MV-4-11 (cell line): Measurements from ENCODE around the gene AHNAK.
A peak's percentile ranks its signal among the peaks of the same experiment; 100 is the strongest.
"Not testable (repeated sequence)": the region's sequence is repeated elsewhere in the genome, so short reads cannot be mapped to it uniquely, and the experiment has no call there.

ENCODE experiments used
- DNase-seq: peaks from one replicate; lab custom pipeline; 2025; lab: John Stamatoyannopoulos, UW

AHNAK gene

DNA sequence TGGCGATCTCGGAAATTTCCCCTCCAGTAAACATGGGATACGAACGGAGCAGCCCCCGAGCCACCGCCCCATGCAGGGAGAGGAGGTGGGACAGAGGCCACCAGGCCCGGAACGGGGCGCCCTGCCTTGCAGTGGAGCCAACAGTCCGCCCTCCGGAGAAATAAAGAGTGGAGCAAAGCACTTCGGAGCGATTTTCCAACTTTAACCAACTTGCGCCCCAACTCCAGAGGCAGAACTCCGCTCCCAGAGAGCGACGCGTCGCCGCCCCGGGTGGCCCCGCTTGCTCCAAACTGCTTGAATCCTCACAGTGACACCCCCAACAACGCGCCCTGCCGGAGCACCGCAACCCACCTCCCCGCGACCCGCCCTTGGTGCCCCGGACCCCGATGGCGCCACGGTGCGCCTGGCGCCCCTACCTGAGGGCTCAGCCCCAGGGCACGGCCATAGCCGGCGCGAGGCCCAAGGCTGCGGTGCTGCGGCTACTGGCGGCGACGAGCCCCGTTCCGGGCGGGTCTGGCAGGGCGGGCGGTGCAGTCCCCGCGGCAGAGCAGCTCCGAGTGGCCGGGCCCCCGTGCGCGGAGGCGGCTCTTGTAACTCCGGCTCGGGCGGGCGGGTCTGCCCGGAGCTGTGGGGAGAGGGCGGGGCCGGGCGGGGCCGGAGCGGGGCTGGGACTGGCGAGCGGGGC lies at the start of gene AHNAK:
Gene AHNAK (minus strand): TSS at position 563 of the 685 bp plus-strand sequence. CDS start 10,708 bp downstream, outside the sequence.
- DNase-seq = peak; percentile 46

GRCh38 chr11:62595124-62595523 lies 48.5 kb upstream of the AHNAK start:
- no peak for DNase-seq

GRCh38 chr11:62593434-62594044 lies 46.9 kb upstream of the AHNAK start:
- DNase-seq = peak; percentile 85

DNA sequence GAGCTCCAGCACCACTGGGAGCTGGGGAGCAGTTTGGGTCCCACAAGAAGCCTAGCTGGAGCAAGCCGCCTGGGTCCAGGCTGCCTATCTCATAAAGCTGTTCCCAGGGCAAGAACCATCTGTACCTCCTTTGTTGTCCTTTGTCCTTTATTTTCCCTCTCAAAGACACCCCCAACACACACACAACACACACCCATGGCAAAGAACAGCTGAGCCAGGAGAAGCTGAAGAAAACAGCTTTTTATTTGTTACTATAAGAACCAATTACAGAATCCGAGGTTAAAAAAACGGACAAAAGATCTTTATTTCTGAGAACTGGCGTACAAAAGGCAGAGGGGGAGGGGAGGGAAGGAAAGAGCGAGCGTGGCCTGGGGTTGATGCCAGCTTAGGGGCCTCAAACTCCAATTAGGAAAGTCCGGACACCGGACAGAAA lies 46.4 kb upstream of the AHNAK start:
- no peak for DNase-seq

- no peak for DNase-seq
These were observed 45.7 kb upstream of the AHNAK start for GRCh38 chr11:62592146-62592815.

GRCh38 chr11:62591448-62592145 lies 45.0 kb upstream of the AHNAK start, which contains the start of gene TUT1:
Gene TUT1 (minus strand): TSS chr11:62591523. CDS start chr11:62591485, 38 bp downstream.
- DNase-seq = peak; percentile 100

- DNase-seq = peak; percentile 13
These were observed 42.5 kb upstream of the AHNAK start for GRCh38 chr11:62588966-62589637.

DNA sequence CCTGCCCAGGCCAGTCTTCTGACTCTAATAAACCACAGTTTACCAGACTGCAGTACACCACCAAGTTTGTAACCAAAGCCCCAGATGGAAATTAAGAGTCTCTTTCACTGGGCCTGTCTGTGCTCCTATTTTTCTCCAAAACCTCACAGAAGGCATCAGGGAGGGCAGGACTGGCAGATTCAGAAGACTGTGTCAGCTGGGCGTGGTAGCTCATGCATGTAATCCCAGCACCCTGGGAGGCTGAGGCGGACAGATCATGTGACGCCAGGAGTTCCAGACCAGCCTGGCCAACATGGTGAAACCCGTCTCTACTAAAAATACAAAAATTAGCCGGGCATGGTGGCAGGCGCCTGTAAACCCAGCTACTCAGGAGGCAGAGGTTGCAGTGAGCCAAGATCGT lies 38.8 kb upstream of the AHNAK start:
- DNase-seq = not testable (repeated sequence)

DNA sequence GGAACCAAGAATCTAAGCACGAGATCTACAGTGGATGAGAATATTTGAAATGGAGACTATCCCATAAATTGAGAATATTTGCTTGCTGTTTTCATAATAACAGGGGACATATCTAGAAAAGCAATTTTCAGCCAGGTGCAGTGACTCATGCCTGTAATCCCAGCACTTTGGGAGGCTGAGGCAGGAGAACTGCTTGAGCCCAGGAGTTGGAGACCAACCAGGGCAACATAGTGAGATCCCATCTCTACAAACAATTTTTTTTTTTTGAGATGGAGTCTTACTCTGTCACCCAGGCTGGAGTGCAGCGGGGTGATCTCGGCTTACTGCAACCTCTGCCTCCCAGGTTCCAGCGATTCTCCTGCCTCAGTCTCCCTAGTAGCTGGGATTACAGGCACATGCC lies 35.1 kb upstream of the AHNAK start:
- DNase-seq = not testable (repeated sequence)

DNA sequence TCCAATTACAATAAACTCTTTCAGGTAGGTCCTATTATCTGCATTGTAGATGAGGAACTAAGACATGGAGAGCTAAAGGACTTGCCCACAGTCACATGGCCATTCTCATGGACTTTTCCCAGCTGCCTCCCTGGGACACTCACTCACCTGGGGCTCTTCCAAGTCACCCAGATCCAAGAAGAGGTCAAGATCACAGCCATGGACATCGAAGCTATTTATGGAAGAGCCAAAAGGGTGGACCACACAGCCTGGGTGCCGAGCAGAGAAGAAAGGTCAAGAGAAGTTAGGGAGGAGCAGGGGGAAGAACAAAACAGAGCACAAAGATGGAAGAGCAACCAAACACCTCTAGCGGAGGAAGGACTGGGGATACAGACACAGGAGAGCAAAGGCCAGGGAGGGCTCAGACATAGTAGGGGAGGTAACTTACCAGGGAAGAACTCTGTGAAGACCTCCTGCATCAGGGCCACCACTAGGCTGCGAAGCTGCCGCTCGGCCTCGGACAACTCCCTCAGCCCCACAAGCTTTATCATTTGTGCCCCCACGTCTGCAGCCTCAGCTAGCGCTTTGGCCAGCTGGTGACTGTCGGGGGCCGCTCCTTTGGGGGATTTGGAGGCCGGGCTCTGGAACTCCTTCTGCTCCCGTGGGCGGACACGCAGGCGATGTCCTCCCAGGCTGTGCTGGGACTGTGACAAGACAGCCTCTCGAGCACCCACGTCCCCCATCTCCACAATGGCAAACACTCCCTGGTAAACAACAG lies 34.5 kb upstream of the AHNAK start:
- DNase-seq = no peak

DNA sequence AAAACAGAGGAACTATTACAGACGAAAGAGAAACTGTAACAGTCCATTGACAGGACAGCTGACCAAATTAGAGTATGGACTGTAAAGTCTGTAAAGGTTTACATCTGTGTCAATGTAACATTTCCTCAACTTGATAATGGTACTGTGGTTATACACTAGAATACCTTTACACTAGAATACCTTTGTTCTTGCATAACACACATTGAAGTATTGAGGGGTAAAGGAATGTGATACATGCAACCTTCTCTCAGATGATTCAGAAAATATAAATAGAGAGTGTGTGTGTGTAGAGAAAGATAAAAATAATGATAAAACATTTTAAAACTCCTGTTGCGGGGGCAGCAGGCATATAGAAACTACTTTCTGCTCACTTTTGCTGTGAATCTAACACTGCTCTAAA lies 32.6 kb upstream of the AHNAK start:
- no peak for DNase-seq

DNA sequence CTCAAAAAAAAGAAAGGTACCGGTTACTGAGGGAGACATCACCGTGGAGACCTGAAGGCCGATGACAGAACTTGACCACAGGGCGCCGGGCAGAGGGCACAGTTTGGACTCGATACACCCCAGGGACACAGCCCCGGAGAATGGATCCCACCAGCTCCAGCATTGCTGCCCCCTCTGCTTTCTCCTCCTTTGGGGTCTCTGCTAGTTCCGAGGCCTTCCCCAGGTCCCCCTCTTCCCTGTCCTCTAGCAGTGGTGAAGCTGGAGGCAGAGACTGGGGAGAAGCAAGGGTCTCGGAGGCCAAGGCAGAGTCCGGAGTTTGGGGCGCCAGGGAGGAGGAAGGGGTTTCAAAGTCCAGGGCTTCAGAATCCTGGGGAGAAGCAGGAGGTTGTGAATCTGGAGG lies 31.9 kb upstream of the AHNAK start:
- no peak for DNase-seq

DNA sequence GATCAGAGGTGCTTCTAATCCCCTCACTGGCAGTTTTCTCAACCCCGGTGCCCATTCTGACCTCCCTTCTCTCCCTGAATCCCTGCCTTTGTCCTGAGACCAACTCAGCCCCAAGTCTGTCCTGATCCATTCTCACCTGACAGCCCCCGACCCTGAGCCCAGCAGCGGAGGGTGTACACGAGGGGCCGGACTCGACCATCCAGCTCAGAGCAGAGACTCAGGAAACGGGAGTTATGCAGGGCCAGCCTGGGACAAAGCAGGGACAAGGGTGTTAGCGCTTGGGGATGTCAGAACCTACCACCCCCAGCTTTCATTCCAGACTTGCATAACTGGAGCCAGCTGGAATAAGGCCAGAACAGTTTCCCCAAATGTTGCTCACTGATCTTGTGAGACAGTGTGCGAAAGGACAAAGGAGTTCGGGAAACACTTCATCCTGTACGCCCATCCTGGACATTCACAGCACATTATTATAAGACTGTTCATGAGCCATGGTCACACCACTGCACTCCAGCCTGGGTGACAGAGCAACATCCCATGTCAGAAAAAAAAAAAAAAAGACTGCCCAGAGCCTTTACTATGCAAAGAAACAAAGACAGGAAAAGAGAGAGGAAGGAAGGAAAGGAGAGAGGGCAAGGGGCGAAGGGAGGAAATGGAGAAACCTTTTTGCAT lies 30.6 kb upstream of the AHNAK start:
- no peak for DNase-seq

DNA sequence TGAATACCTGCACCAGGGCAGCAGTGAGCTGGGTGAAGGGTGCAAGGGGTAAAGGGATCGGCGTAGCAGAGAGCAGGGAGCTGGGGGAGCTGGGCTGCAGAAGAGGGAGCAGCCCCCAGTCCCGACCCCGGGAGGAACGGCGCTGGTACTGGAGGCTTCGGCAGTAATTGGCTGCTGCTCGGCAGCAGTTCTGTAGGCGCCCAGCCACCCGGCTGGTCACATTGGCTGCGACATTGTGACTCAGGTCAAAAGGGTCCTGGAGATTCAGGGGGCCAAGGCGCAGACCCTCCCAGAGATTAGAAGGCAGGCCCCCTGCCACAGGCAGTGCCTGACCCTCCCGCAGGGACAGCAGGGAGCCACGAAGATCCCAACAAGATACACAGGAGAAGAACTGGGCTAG lies 29.2 kb upstream of the AHNAK start:
- DNase-seq = no peak

DNA sequence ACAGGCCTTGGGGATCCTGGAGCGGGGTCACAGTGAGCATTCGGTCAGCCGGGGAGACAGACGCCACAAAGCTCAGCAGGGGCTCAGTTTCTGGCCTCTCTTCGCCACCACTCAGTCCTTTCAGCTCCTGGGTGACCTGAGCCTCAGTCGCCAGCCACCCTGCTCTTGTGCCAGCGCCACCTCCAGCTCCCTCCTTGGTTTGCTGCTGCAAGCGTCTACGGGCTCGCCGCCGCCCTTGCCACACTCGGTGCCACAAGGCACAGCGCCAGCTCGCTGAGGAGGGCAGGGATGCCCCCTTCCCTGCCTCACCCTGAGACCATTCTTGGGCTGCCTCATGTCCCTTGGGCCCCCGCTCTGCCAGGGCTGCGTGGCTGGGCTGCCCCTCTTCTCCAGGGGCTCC lies 28.6 kb upstream of the AHNAK start:
- DNase-seq = no peak

DNA sequence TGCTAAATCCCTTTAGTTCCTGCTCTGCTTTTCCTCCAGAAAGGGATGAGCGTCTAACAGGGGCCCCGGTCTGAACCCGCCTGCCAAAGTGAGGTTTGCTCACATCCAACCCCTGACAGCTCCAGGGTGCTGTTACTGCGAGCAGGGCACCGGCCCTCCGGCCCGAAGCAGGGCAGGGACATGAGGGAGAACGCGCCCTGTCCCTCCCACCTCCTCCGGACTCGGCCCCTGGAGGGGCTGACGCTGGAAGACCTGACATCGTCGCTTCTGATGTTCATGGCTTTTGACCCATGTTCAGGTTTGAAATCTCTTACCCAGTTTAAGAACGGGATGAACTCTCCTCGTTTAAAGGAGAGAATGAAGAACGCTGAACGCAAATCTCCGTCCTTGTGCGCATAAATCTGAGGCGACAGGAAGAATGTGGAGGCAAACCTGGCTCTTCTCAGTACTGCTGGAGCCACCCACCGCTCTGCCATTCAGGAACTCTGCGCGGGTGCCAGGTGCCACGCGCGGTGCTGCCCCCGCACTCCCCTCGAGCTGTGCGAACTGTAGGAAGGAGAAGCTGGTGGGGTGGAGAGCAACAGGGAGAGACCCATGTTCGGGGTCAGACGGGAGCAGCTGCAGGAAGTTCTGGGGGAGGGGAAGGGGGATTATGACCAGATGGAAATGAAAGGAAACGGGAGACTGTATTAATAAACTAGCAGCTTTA lies 27.9 kb upstream of the AHNAK start:
- DNase-seq = peak; percentile 7

- peak; percentile 100 for DNase-seq
These were observed 27.2 kb upstream of the AHNAK start, which contains the start of gene EEF1G for GRCh38 chr11:62573592-62574362. Gene EEF1G (minus strand): TSS chr11:62573891. CDS start chr11:62573842, 49 bp downstream.

- peak; percentile 18 for DNase-seq
These were observed 26.5 kb upstream of the AHNAK start for GRCh38 chr11:62573006-62573591.

DNA sequence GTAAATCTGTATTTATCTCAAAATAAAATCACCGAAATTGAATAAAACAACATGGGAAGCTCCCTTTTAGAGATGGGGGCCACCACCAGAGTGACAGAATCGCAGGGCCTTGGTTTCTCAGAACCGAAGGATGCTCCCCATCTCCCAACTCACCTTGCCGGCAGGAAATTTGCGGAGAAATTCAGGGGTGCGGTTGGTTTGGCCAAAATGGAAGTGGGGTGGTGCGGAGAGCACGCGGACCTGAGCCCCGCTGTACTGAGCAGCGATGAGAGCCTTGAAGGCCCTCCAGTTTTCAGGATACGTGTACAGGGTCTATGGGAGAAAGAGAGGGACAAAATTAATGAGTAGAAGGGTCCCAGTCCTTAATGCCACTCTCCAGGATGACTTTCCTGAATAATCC lies 25.8 kb upstream of the AHNAK start:
- no peak for DNase-seq
